GM13976 (cell line): ENCODE measurements around the gene POU2AF2.

Experiments used
- DNase-seq: peaks from one replicate; pipeline ENCODE4 v3.0.0; 2012; ENCODE audit warnings: low spot score
- CTCF ChIP-seq: IDR thresholded peaks from 2 replicates; pipeline ENCODE4 v1.5.1; 2012; ENCODE audit warnings: borderline replicate concordance, mild to moderate bottlenecking; ENCODE audit not compliant: insufficient read depth; ENCODE audit errors: extremely low read depth, missing control alignments, control extremely low read depth
- in situ Hi-C: fragments of 300-500 bp; cut with MboI; formaldehyde crosslinking; loops from one replicate; pipeline ENCODE4 v1.12.0; 2022; ENCODE audit warnings: low sequenced_read_pairs, mixed read lengths, inconsistent platforms; ENCODE audit not compliant: unreplicated experiment

The POU2AF2 gene, protein sequence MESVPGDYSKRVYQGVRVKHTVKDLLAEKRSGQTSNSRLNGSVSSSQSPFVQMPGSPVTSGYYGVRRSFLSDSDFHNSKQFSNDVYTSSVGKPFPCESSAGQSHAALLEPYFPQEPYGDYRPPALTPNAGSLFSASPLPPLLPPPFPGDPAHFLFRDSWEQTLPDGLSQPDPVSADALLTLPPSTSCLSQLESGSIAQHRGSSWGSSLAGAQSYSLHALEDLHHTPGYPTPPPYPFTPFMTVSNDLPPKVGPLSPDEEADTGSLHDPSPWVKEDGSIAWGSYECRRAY

GRCh38 chr11:111245425-111245824 is at the start of gene POU2AF2:
Gene POU2AF2 (plus strand): TSS chr11:111245725. CDS start chr11:111245854, 129 bp downstream.
- in situ Hi-C loops = loop anchor here (25.0 kb wide), 1 partner anchor 1033 kb away; no protein-coding TSS in a partner anchor
- TF ChIP-seq CTCF = no peak

GRCh38 chr11:111200010-111200534 is 45.5 kb upstream of the POU2AF2 start:
- in situ Hi-C loops = loop anchor here (25.0 kb wide), 1 partner anchor 1388 kb away; no protein-coding TSS in a partner anchor
- no peak for DNase-seq
- no peak for TF ChIP-seq CTCF

More at GRCh38 chr11:111245425-111245824, at the start of gene POU2AF2:
- no peak for DNase-seq

GRCh38 chr11:111204211-111204610 is 41.3 kb upstream of the POU2AF2 start:
- in situ Hi-C loops = loop anchor here (25.0 kb wide), 1 partner anchor 1392 kb away; no protein-coding TSS in a partner anchor
- TF ChIP-seq CTCF = no peak
- no peak for DNase-seq

GRCh38 chr11:111205632-111206385 is 39.7 kb upstream of the POU2AF2 start:
- no peak for TF ChIP-seq CTCF
- DNase-seq = no peak
- in situ Hi-C loops = loop anchor here (25.0 kb wide), 1 partner anchor 1394 kb away; no protein-coding TSS in a partner anchor

DNA sequence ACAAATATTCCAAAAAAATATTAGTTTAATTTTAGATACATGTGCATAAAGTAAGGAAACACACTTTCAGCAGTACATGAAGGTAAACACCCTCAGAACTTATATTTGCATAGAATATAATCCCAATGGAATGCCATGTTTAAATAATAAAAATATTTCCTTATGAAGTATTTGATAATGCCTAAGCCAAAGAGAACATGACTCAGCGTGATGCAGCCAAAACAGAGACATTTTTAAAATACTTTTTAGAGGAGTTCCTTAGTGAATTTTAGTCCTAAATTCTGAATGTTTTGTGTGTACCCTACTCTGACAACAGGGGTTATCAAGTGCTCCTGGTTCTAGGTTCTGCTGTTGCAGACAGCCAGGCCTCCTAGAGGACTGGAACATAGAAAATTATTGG is 39.1 kb upstream of the POU2AF2 start:
- no peak for DNase-seq
- in situ Hi-C loops = loop anchor here (25.0 kb wide), 1 partner anchor 1394 kb away; no protein-coding TSS in a partner anchor
- no peak for TF ChIP-seq CTCF

DNA sequence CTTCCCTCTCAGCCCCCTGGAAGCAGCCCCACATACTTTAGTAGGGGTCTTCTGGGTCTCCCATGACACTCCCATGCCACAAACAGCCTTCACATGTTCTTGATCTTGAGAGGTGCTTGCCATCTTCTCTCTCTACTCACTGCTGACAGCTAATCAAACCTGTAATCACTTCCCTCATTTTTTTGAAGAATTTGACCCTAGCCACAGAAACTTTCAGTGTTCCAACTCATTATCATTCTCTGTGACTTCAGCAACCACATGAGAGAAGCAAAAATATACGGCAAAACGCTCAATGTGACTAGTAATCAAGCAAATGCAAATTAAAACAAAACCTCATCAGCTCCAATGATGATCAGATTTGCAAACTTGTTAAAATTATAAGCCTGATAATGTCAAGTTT is 38.3 kb upstream of the POU2AF2 start:
- in situ Hi-C loops = loop anchor here (25.0 kb wide), 1 partner anchor 1395 kb away; no protein-coding TSS in a partner anchor
- no peak for DNase-seq
- TF ChIP-seq CTCF = no peak
